ENCODE data around the gene MAP3K6. TPM values are rescaled to one million over a fixed set of nuclear protein-coding genes. Genes with fewer than 3 reads are reported as not detected.

Gene MAP3K6
- total RNA-seq, 6 experiments from 2014 or later: 4.3 to 14.9 (median 5.6) TPM

DNA sequence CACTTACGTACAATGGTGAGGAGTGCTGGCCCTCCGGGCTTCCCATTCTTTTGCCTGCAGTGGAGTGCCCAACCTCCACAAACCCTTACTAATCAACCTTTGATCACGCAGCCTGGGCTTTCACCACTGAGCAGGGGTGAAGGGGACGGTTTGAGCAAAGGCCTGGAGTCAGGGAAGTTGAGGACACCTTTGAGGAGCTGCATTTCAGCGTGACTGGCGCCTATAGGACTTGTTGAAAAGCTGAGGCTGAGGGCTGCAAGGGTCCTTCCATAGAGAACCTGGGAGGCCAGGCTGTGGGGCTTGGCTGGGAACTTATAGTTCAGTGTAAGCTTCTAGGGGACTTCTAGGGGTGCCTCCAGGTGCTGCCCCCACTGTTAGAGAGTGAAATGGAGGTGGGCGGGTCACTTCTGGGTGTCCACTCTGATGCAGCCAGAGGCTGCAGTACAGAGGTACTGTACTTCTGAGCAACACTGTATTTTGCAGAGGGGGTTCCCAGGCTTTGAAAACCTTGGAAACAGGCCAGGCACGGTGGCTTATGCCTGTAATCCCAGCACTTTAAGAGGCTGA lies 15.1 kb downstream of the MAP3K6 start:
- TF ChIP-seq, protein P1, sequence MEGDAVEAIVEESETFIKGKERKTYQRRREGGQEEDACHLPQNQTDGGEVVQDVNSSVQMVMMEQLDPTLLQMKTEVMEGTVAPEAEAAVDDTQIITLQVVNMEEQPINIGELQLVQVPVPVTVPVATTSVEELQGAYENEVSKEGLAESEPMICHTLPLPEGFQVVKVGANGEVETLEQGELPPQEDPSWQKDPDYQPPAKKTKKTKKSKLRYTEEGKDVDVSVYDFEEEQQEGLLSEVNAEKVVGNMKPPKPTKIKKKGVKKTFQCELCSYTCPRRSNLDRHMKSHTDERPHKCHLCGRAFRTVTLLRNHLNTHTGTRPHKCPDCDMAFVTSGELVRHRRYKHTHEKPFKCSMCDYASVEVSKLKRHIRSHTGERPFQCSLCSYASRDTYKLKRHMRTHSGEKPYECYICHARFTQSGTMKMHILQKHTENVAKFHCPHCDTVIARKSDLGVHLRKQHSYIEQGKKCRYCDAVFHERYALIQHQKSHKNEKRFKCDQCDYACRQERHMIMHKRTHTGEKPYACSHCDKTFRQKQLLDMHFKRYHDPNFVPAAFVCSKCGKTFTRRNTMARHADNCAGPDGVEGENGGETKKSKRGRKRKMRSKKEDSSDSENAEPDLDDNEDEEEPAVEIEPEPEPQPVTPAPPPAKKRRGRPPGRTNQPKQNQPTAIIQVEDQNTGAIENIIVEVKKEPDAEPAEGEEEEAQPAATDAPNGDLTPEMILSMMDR (IDR thresholded peaks at IDR 0.05): no peak
- no peak for TF ChIP-seq POLR2A (IDR thresholded peaks at IDR 0.05)
- Histone ChIP-seq H3K36me3 (no peaks in the 10 kb centered on the region), H3K4me1 (peaks cover 0 to 8% (median 0%) of the 10 kb centered on the region in 4 donors), H3K9me3 (no peaks in the 10 kb centered on the region), H3K27ac (no peak overlapping the region), H3K4me3 (peak overlapping the region in 1 of 3 donors; percentile 14), H3K27me3 (no peaks in the 10 kb centered on the region)
- DNase-seq (no peak), ATAC-seq (peak in 3 of 4 donors; percentile 30 to 48 (median 44))
- intact Hi-C loops (cut with DNase I): no loop called here
- WGBS (ENCODE audit: insufficient coverage, low coverage, low lambda C conversion rate, missing lambda C conversion rate): 20% methylated on average over 1 of the region's 8 CpGs

DNA sequence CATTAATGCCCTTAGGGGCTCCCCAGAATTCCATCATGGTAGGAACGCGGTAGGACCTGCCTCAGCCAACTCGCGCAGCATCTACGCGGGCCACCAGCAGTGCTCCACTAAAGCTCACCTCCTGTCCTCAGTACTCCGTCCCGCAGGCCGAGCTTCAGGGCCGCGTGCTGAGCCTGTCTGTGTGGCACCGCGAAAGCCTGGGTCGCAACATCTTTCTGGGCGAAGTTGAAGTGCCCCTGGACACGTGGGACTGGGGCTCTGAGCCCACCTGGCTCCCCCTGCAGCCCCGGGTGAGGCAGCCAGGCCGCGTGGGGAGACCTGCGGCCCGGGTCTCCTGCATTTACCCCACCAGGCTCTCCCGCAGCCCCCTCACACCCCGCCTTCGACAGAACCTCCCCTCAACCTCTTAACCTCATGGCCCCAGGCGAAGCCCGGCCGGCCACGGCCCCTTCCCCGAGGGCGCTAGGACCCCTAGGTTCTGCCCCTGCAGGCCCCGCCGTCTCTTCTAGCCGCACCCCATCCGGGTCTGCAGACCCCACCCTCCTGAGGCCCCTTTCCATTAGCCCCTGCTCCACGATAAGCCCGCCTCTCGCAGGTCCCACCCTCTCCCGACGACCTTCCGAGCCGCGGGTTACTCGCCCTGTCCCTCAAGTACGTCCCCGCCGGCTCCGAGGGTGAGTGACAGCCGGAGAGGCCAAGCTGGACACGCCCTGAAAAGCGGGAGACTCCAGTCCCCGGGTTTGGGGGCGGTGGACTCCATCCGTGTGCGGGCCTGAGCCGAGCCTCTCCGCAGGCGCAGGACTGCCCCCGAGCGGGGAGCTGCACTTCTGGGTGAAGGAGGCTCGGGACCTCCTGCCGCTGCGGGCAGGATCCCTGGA lies 15.9 kb downstream of the MAP3K6 start:
- WGBS (ENCODE audit: insufficient coverage, low coverage, low lambda C conversion rate, missing lambda C conversion rate): 3% methylated on average over 18 of the region's 62 CpGs
- intact Hi-C loops (cut with DNase I): no loop called here
- peak; percentile 16 to 34 (median 32) for ATAC-seq

DNA sequence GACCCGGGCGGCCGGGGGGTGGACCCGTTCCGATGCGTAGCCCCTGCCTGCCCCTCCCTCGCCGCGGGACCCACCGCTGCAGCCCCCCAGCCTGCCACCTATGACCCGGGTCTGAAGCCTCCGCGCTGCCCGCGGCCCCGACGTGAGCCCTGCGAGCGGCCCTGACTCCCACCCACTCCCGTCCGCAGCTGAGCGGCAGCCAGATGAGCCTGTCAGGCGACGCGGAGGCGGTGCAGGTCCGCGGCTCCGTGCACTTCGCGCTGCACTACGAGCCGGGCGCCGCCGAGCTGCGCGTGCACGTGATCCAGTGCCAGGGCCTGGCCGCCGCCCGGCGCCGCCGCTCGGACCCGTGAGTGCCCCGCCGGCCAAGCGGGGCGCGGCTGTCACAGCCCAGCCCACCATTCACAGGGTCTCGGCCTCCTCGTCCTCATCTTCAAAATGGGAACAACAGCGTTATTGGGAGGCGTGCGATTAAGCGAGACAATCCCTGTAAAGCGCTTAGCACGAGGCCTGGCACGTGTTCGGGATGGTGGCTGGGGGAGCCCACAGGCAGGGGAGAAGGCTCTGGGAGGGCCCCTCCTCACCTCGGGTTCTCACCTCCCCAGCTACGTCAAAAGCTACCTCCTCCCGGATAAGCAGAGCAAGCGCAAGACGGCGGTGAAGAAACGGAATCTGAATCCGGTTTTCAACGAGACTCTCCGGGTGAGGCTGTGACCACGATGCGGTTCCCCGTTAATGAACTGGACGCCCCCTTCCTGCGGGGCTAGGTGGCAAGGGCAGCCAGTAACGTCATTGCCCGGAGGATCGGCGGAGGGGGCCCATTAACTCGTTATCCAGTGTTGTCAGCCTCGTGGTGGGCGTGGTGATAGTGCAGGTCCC lies 16.7 kb downstream of the MAP3K6 start:
- H3K27ac ChIP-seq: no peak overlapping the region
- TF ChIP-seq, protein P1 (IDR thresholded peaks at IDR 0.05): no peak
- TF ChIP-seq POLR2A (IDR thresholded peaks at IDR 0.05): no peak
- H3K36me3 ChIP-seq: no peaks in the 10 kb centered on the region
- peaks cover 0 to 8% (median 0%) of the 10 kb centered on the region in 4 donors for H3K4me1 ChIP-seq
- peak overlapping the region; percentile 2 to 32 (median 31) for H3K4me3 ChIP-seq
- 33% methylated on average over 23 of the region's 84 CpGs for WGBS (ENCODE audit: insufficient coverage, low coverage, low lambda C conversion rate, missing lambda C conversion rate)
- no peaks in the 10 kb centered on the region for H3K27me3 ChIP-seq
- ATAC-seq (peak; percentile 67 to 75 (median 73)), DNase-seq (peak in 1 of 3 donors; percentile 68)
- intact Hi-C loops (cut with DNase I): no loop called here
- no peaks in the 10 kb centered on the region for H3K9me3 ChIP-seq

More for the DNA sequence above, 15.9 kb downstream of the MAP3K6 start:
- H3K27ac ChIP-seq: no peak overlapping the region
- peak overlapping the region in 1 of 3 donors; percentile 14 for H3K4me3 ChIP-seq
- DNase-seq: no peak
- peaks cover 0 to 8% (median 0%) of the 10 kb centered on the region in 4 donors for H3K4me1 ChIP-seq
- H3K27me3 ChIP-seq: no peaks in the 10 kb centered on the region
- no peak for TF ChIP-seq POLR2A (IDR thresholded peaks at IDR 0.05)
- TF ChIP-seq, protein P1 (IDR thresholded peaks at IDR 0.05): no peak
- H3K9me3 ChIP-seq: no peaks in the 10 kb centered on the region
- H3K36me3 ChIP-seq: no peaks in the 10 kb centered on the region
